KMS-11 (cell line): ENCODE data around the gene DBNL.

Source experiments
- H2AFZ ChIP-seq: fragments of 200-600 bp; sonication (generic); 2 replicates; pipeline ENCODE4 v1.6.1; 2016; ENCODE audit warnings: antibody characterized with exemption, mixed run types, low read depth
- H3K27ac ChIP-seq: fragments of 200-600 bp; sonication (generic); 2 replicates; pipeline ENCODE4 v1.6.1; 2016; ENCODE audit warnings: mild to moderate bottlenecking, mixed run types
- H3K27me3 ChIP-seq: fragments of 200-600 bp; sonication (generic); 2 replicates; pipeline ENCODE4 v1.6.1; 2017; ENCODE audit warnings: mild to moderate bottlenecking, low read depth, mixed run types, moderate library complexity; ENCODE audit not compliant: insufficient read depth
- H3K36me3 ChIP-seq: fragments of 200-600 bp; sonication (generic); 2 replicates; pipeline ENCODE4 v1.6.1; 2017; ENCODE audit warnings: mild to moderate bottlenecking, mixed run types; ENCODE audit not compliant: insufficient read depth
- H3K4me1 ChIP-seq: fragments of 200-600 bp; sonication (generic); 2 replicates; pipeline ENCODE4 v1.6.1; 2016; ENCODE audit warnings: mild to moderate bottlenecking, low read depth, mixed run types; ENCODE audit not compliant: poor library complexity, severe bottlenecking
- H3K4me2 ChIP-seq: fragments of 200-600 bp; sonication (generic); 2 replicates; pipeline ENCODE4 v1.7.0; 2016; ENCODE audit warnings: mild to moderate bottlenecking, mixed run types
- H3K4me3 ChIP-seq: fragments of 200-600 bp; sonication (generic); IDR thresholded peaks from 2 replicates; pipeline ENCODE4 v1.6.1; 2017; ENCODE audit warnings: low read depth, low read length, mixed read lengths; ENCODE audit not compliant: insufficient read depth
- H3K79me2 ChIP-seq: fragments of 200-600 bp; sonication (generic); 2 replicates; pipeline ENCODE4 v1.6.1; 2016; ENCODE audit warnings: low read depth, mixed run types; ENCODE audit not compliant: insufficient read depth
- H3K9ac ChIP-seq: fragments of 200-600 bp; sonication (generic); 2 replicates; pipeline ENCODE4 v1.6.1; 2016; ENCODE audit warnings: mild to moderate bottlenecking, mixed run types
- H4K20me1 ChIP-seq: fragments of 200-600 bp; sonication (generic); 2 replicates; pipeline ENCODE4 v1.6.1; 2016; ENCODE audit warnings: mild to moderate bottlenecking, mixed run types; ENCODE audit not compliant: insufficient read depth
- TF ChIP-seq, protein P1 (sequence below): fragments of 200-600 bp; sonication (generic); conservative IDR thresholded peaks from 2 replicates; pipeline ENCODE4 v1.6.1; 2017; ENCODE audit warnings: low read depth, mild to moderate bottlenecking, antibody characterized with exemption, low read length, moderate library complexity, mixed read lengths

DBNL gene

DNA sequence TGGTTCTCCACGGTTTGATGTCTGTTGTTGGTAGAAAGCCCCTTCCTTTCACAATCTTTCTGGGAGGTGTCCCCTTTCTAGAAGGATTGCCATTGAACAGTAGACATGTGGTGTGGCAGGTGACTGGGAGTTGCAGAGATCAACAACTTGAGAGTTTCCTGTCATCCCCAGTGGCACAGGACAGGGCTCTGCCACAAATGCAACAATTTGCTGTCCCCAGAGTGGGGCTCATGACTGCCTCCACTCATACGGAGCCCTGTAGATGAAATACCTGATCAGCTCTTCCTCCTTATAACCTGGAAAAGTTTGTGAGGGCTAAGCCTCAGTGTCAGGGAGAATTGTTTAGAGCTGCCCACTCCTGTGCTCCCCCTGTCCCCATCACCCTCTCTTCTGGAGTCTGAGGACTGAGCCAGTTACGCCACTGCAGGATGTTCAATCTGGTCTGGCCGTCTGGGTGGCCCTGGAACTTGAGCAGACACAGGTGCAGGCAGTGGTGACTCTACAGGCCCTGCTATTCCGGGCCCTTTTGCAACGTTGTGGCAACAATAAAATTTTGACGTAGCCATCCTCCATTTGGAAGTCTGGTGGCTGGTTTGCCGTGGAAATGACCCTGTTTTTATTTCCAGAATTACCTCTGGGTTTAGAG, 6.5 kb downstream of the DBNL start:
- no peaks in the 10 kb centered on the region for H3K27me3 ChIP-seq
- H3K4me3 ChIP-seq = no peak overlapping the region
- H3K9ac ChIP-seq = no peak overlapping the region
- no peaks in the 10 kb centered on the region for H4K20me1 ChIP-seq
- H3K27ac ChIP-seq = no peak overlapping the region
- no peak overlapping the region for H2AFZ ChIP-seq
- peaks cover 3% of the 10 kb centered on the region; the same call in 1 of the 2 replicates for H3K36me3 ChIP-seq
- TF ChIP-seq, protein P1, sequence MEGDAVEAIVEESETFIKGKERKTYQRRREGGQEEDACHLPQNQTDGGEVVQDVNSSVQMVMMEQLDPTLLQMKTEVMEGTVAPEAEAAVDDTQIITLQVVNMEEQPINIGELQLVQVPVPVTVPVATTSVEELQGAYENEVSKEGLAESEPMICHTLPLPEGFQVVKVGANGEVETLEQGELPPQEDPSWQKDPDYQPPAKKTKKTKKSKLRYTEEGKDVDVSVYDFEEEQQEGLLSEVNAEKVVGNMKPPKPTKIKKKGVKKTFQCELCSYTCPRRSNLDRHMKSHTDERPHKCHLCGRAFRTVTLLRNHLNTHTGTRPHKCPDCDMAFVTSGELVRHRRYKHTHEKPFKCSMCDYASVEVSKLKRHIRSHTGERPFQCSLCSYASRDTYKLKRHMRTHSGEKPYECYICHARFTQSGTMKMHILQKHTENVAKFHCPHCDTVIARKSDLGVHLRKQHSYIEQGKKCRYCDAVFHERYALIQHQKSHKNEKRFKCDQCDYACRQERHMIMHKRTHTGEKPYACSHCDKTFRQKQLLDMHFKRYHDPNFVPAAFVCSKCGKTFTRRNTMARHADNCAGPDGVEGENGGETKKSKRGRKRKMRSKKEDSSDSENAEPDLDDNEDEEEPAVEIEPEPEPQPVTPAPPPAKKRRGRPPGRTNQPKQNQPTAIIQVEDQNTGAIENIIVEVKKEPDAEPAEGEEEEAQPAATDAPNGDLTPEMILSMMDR = no peak
- peaks cover 16% of the 10 kb centered on the region for H3K4me1 ChIP-seq
- H3K4me2 ChIP-seq = no peak overlapping the region
- H3K79me2 ChIP-seq = peaks cover 27% of the 10 kb centered on the region

- peaks cover 3% of the 10 kb centered on the region; the same call in 1 of the 2 replicates for H3K36me3 ChIP-seq
- no peak overlapping the region for H3K4me3 ChIP-seq
- TF ChIP-seq, protein P1 = no peak
- no peak overlapping the region for H3K9ac ChIP-seq
- peaks cover 21% of the 10 kb centered on the region; the same call in 1 of the 2 replicates for H3K79me2 ChIP-seq
- peaks cover 9% of the 10 kb centered on the region for H3K4me1 ChIP-seq
- no peak overlapping the region for H3K27ac ChIP-seq
- H3K27me3 ChIP-seq = no peaks in the 10 kb centered on the region
- H4K20me1 ChIP-seq = no peaks in the 10 kb centered on the region
- H2AFZ ChIP-seq = no peak overlapping the region
- no peak overlapping the region for H3K4me2 ChIP-seq
These were observed 7.2 kb downstream of the DBNL start for GRCh38 chr7:44051611-44052220.

- Histone ChIP-seq H3K4me3 (no peak overlapping the region), H3K4me1 (peaks cover 3% of the 10 kb centered on the region), H3K9ac (no peak overlapping the region), H3K79me2 (peaks cover 11% of the 10 kb centered on the region; the same call in 1 of the 2 replicates), H2AFZ (no peak overlapping the region), H3K27me3 (no peaks in the 10 kb centered on the region), H4K20me1 (no peaks in the 10 kb centered on the region), H3K4me2 (no peak overlapping the region), H3K36me3 (peaks cover 3% of the 10 kb centered on the region; the same call in 1 of the 2 replicates), H3K27ac (no peak overlapping the region)
- TF ChIP-seq, protein P1 = no peak
These were observed 8.4 kb downstream of the DBNL start for GRCh38 chr7:44052771-44053365.

GRCh38 chr7:44056681-44057080, 12.2 kb downstream of the DBNL start:
- H3K36me3 ChIP-seq = peaks cover 5% of the 10 kb centered on the region; the same call in 1 of the 2 replicates
- H3K27me3 ChIP-seq = no peaks in the 10 kb centered on the region
- H3K4me3 ChIP-seq = no peak overlapping the region
- H4K20me1 ChIP-seq = no peaks in the 10 kb centered on the region
- no peak overlapping the region for H3K27ac ChIP-seq
- no peaks in the 10 kb centered on the region for H3K79me2 ChIP-seq
- H3K4me1 ChIP-seq = no peaks in the 10 kb centered on the region
- no peak overlapping the region for H3K9ac ChIP-seq
- TF ChIP-seq, protein P1 = no peak
- H2AFZ ChIP-seq = no peak overlapping the region
- no peak overlapping the region for H3K4me2 ChIP-seq
